NCI-H2171 treated with DMSO at 0.1 percent for 48 hours (cell line): Measurements from ENCODE around the gene AFAP1L2.

Source experiments
- DNase-seq: peaks from one replicate; lab custom pipeline; 2025; lab: John Stamatoyannopoulos, UW

AFAP1L2 gene, protein sequence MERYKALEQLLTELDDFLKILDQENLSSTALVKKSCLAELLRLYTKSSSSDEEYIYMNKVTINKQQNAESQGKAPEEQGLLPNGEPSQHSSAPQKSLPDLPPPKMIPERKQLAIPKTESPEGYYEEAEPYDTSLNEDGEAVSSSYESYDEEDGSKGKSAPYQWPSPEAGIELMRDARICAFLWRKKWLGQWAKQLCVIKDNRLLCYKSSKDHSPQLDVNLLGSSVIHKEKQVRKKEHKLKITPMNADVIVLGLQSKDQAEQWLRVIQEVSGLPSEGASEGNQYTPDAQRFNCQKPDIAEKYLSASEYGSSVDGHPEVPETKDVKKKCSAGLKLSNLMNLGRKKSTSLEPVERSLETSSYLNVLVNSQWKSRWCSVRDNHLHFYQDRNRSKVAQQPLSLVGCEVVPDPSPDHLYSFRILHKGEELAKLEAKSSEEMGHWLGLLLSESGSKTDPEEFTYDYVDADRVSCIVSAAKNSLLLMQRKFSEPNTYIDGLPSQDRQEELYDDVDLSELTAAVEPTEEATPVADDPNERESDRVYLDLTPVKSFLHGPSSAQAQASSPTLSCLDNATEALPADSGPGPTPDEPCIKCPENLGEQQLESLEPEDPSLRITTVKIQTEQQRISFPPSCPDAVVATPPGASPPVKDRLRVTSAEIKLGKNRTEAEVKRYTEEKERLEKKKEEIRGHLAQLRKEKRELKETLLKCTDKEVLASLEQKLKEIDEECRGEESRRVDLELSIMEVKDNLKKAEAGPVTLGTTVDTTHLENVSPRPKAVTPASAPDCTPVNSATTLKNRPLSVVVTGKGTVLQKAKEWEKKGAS

DNA sequence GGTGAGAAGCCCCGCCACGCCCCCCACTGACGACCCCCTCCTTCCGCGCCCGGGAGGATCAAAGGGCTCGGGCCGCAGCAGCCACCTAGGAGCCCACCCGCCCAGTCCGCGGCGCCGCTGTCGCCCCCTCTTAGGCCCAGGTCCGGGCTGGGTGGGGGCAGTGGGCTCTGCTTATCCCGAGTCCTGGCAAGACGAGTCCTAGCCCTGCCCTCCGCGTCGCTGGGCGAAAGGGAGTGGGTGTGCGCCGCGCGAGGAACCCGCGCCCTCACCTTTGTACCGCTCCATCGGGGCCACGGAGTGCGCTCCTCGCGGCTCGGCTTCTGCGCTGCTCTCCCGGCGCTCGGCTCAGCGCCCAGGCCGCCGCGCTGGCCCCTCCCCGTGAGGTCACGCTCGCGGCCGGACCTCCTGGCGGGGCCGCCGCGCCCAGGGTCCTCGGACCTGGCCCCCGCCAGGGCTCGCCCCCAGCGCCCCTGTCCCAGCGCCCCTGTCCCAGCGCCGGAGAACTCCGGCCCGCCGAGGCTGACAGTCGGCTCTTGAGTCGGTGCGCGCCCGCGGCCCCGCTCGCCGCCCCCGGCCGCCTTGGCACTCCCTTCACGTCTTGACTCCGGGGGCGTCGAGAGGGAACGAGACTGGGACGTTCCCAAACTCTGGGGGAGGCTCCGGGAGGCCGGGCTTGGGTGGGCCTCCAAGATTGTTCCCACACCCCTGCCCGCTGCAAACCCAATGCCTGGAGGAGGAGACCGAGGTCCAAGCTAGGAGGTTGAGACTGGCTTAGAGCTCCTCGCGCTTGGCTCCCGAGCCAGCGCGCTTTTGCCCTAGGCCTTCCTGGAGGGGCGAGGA, at the start of gene AFAP1L2:
Gene AFAP1L2, minus strand, starts transcription at position 332 of the 840 bp plus-strand sequence. Its CDS starts 47 bp downstream, at position 285.
- no peak for DNase-seq

- no peak for DNase-seq
Measured at GRCh38 chr10:114453576-114453975, 49.3 kb upstream of the AFAP1L2 start.

DNA sequence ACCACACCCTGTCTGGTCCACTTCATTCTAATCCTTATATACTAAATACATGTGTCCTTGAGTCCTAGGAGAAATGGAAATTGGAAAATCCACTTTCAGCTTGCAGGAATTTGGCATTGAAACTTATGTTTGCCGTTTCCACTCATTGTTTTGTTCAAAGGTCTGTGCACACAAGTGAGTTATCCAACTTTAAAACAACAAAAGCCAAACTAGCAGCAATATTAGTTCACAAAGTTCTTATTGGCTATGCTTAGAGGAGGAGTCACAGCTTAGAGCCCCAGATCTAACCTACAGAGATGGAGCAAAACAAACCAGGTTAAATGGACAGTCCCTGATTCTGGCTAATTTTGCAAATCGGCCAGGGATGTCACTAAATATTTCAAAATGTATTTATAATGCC, 44.6 kb upstream of the AFAP1L2 start:
- no peak for DNase-seq

GRCh38 chr10:114445332-114445731, 41.0 kb upstream of the AFAP1L2 start:
- DNase-seq: no peak

- no peak for DNase-seq
Measured at GRCh38 chr10:114444819-114445218, 40.5 kb upstream of the AFAP1L2 start.

DNA sequence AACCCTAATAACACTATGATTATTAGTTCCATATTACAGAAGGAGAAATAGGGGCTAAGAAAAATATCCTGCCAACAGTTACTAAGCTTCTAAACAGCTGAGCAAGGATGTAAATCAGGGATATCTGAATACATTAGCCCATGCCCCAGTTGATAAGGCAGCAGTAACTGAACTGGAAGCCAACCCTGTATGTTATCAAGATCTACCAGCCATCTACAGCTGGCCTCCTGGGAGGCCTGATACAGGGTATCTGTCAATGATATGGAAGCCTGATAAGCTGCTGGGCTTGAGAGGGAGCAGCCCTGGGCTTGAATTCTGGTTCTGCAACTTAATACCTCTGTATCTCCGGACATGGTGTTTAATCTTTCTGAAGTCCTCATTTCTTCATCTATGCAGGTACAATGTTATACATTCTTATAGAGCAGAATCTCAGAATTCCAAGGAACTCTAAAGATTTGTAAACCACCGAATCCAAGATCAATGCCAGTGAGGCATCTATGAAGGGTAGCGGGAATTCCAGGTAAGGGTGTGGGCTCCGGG, 37.9 kb upstream of the AFAP1L2 start:
- no peak for DNase-seq

DNA sequence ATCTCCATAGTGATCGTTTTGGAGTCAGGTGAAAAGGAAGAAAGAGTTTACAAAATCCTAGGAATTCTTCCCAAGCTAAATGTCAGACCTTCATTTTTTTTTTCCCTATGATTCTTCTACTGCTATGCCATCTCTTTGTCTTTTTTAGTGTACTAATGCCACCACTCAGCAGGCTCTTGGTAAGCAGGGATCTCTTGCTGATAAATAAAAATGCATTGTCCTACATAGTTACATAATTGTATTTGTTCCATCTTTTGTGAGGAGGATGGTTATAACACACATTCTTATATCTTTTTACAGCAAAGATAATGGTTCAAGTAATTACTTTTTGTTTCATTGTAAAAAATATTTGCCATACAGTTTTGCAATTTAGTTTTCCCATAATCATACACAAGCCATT, 36.8 kb upstream of the AFAP1L2 start:
- DNase-seq: no peak

- DNase-seq: no peak
Measured at GRCh38 chr10:114437473-114438292, 33.4 kb upstream of the AFAP1L2 start.

DNA sequence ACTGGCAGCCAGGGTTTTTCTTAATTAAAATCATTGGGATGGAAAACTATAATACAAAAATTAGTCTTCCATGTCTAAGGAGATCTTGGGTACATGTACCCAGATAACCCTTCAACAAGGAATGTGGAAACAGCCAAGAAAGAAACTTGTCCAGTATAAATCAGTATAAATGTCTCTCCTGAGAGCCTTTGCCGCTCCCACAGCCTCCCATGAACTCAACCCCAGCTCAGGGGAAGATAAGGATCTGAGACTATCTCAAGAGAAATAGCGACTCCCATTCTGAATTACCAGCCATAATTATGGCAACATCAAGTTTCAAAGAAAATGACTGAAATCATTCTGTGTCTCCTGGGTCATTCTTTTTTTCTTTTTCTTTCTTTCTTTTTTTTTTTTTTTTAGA, 32.6 kb upstream of the AFAP1L2 start:
- no peak for DNase-seq

DNA sequence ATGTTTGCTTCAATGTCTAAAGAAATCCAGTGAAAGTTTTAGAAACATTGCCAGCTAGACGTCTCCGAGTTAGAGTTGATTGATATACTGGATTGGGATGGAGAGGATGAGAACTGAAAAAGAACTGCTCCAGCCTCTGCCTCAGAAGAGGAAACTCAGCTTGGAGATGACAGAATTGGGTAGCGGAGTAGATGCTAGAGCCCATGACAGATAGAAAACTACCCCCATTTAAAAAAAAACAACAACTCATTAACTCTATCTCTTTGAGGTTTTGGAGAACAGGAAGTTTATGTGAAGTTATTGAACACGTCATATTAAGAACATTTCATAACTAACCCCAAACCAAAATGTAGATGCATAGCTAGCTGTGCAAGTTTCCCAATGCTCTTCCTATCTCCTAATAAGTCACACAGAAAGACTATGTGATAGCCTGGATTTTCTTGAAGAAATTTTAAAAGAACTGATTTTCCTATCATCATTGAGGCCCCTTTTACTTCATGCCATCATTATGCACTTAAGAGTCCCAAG, 28.3 kb upstream of the AFAP1L2 start:
- no peak for DNase-seq

- DNase-seq: no peak
Measured at GRCh38 chr10:114431414-114432135, 27.3 kb upstream of the AFAP1L2 start.

DNA sequence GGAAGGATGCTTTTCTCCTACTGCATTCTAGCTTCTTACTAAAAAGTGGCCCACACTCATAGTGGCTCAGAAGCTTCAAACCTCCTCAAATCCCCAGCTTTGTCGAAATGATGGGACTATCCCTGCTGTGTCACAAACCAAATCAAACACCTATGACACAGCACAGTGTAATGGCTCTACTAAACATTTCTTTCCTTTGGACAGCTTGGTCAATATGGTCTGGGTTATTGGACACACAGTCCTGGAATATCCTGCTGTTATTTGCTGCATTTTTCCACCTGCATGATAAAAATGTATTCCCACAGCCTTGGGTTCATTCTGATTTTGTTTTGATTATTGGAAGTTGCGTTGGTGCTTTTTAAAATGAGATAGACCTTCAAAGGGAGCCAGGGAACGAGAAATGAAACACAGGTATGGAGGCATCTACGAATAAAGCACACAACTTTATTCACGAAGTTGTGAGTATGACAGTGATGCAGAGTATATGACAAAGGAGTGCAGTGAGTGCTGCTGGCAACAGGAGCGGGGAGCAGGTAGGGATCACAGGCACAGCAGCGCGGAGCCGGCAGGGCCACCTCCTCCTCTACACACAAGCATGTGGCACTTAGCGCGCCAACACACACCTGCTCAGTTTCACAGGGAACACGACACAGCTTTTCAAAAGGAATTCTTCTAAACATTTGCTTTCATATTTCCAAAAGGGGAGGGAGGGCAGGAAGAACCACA, 26.5 kb upstream of the AFAP1L2 start:
- no peak for DNase-seq

DNA sequence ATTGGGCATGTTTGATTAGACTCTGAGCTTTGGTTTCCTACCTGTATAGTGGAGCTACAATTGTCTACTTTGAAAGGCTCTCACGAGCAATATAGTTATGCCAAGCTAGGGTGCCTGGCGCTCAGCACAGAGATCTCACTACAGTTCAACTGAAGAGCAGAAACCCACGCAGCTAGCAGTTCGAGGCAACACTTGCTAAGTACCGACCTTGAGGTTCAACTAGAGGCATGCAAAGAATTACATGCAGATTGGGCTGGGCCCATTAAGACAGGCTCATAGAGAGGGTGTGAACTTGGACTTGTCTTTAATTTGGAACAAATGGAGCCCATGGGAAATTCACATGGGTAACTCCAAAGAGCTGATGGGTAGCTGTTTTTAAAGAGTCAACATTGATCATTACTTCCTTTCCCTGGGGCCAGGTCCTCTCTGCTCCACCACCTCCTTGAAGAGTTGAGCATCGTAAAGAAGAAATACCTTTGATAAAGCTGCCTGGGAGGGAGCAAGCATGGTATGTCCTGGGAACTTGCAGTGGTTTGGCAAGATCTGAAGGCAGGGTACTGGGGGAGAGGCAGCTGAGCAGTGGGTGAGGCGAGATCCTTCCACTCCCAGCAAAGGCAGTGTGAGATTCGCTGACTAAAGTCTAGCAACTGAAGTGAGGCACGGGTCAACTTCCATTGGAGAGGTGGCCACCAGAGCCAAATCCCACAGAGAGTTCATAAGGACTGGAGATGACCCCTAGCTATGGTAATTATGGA, 25.5 kb upstream of the AFAP1L2 start:
- no peak for DNase-seq

DNA sequence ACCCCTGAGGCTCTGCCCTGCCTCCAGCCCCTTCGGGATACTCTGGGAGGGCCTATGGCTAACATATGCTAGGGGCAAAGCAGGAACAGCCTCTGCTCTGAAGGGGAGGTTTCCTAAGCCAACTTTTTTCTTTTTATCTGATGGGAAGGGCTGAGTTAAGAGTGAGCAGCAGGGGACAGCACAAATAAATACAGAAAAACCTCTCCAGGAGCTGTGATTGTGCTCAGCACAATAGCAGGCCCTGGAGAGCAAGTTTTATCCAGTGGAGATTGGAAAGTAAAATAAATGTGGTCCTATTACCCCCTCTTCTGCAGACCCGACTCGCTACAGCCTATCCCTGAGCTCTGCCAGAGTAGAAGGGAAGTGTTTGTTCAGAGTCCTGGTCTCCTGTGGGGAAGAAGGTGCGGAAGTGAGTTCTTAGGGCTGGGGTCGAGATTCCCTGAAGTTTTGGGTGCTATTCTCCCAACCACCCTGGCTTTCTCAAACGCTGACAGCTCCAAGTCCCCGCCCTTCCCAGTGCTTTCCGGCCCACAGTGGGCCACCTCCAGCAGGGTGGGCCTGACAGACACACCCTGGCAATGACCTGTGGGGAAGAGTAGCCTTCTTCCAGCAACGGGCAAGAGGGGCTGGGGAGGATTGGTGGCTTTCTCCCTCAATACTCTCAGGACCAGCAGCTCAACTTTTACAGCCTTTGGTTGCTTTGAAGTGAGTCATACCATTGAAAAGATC, 23.0 kb upstream of the AFAP1L2 start:
- DNase-seq: no peak

DNA sequence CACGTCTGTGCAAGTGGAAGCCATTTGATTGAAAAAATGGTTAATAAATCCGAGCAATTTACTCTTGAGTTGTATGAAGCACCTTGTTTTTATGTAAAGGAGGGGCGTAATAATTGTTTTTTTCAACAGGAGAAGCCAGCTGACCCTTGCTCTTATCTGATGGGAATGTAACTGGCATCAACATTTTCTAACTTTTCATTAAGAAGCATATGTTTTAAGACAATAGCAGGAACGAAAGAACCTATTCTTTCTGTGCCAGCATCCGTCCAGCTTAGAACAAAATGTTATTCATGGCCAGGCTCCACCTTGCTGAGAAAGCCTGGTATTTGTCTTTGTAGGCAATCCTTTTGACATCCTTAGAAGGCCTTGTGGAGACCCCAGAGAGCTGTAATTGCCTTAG, 22.2 kb upstream of the AFAP1L2 start:
- DNase-seq: no peak

GRCh38 chr10:114420811-114421485, 16.6 kb upstream of the AFAP1L2 start:
- DNase-seq: no peak

DNA sequence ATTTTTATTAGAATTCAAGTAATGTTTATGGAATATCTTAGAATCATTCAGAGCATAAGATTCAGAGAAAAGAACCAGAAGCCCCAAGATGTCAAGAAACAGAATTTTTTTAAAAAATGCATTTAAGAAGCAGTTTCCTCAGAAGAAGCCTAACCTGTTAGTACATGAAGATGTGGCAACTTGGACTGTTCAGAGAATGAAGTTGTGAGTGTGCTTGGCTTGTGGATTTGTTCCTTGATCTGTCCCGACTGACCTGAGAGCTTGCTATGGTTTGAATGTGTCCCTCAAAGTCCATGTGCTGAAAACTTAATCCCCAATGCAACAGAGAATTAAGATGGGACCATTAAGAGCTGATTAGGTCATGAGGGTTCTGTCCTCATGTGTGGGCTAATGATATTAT, 13.8 kb upstream of the AFAP1L2 start:
- no peak for DNase-seq
